ENCODE results near the gene APLN.
A peak's percentile ranks its signal among the peaks of the same experiment; 100 is the strongest.

The APLN gene

GRCh38 chrX:129682979-129683378 lies 28.2 kb upstream of the APLN start:
- no peak for TF ChIP-seq POLR2A (IDR thresholded peaks at IDR 0.05; ENCODE audit: extremely low read depth, insufficient read length)
- TF ChIP-seq CTCF (IDR thresholded peaks at IDR 0.05; ENCODE audit: low read depth, low read length) = no peak
- TF ChIP-seq MYC (IDR thresholded peaks at IDR 0.05; ENCODE audit: low read depth, low read length) = no peak
- TF ChIP-seq MAX (IDR thresholded peaks at IDR 0.05; ENCODE audit: low read depth, low read length) = no peak
- no peak overlapping the region for H3K4me3 ChIP-seq (ENCODE audit: low read depth, low read length)

GRCh38 chrX:129679901-129680300 lies 25.1 kb upstream of the APLN start:
- H3K4me3 ChIP-seq (ENCODE audit: low read depth, low read length) = no peak overlapping the region
- TF ChIP-seq CTCF (IDR thresholded peaks at IDR 0.05; ENCODE audit: low read depth, low read length) (no peak), POLR2A (IDR thresholded peaks at IDR 0.05; ENCODE audit: extremely low read depth, insufficient read length) (no peak), MAX (IDR thresholded peaks at IDR 0.05; ENCODE audit: low read depth, low read length) (no peak), MYC (IDR thresholded peaks at IDR 0.05; ENCODE audit: low read depth, low read length) (no peak)
- DNase-seq (ENCODE audit: low read depth) = no peak

More at GRCh38 chrX:129682979-129683378, 28.2 kb upstream of the APLN start:
- DNase-seq (ENCODE audit: low read depth) = no peak

GRCh38 chrX:129678614-129679195 lies 23.9 kb upstream of the APLN start:
- peak overlapping the region; percentile 11 for H3K4me3 ChIP-seq (ENCODE audit: low read depth, low read length)
- DNase-seq (ENCODE audit: low read depth) = peak; percentile 37
- TF ChIP-seq CTCF (IDR thresholded peaks at IDR 0.05; ENCODE audit: low read depth, low read length) = no peak
- no peak for TF ChIP-seq MAX (IDR thresholded peaks at IDR 0.05; ENCODE audit: low read depth, low read length)
- no peak for TF ChIP-seq POLR2A (IDR thresholded peaks at IDR 0.05; ENCODE audit: extremely low read depth, insufficient read length)
- no peak for TF ChIP-seq MYC (IDR thresholded peaks at IDR 0.05; ENCODE audit: low read depth, low read length)

- no peak overlapping the region for H3K4me3 ChIP-seq (ENCODE audit: low read depth, low read length)
- no peak for TF ChIP-seq MYC (IDR thresholded peaks at IDR 0.05; ENCODE audit: low read depth, low read length)
- no peak for TF ChIP-seq CTCF (IDR thresholded peaks at IDR 0.05; ENCODE audit: low read depth, low read length)
- TF ChIP-seq MAX (IDR thresholded peaks at IDR 0.05; ENCODE audit: low read depth, low read length) = no peak
- no peak for TF ChIP-seq POLR2A (IDR thresholded peaks at IDR 0.05; ENCODE audit: extremely low read depth, insufficient read length)
These were observed 12.7 kb upstream of the APLN start for GRCh38 chrX:129667412-129667811.

GRCh38 chrX:129665916-129666644 lies 11.3 kb upstream of the APLN start:
- no peak overlapping the region for H3K4me3 ChIP-seq (ENCODE audit: low read depth, low read length)
- no peak for DNase-seq (ENCODE audit: low read depth)
- TF ChIP-seq POLR2A (IDR thresholded peaks at IDR 0.05; ENCODE audit: extremely low read depth, insufficient read length) (no peak), MAX (IDR thresholded peaks at IDR 0.05; ENCODE audit: low read depth, low read length) (no peak), CTCF (IDR thresholded peaks at IDR 0.05; ENCODE audit: low read depth, low read length) (no peak), MYC (IDR thresholded peaks at IDR 0.05; ENCODE audit: low read depth, low read length) (no peak)

More at GRCh38 chrX:129667412-129667811, 12.7 kb upstream of the APLN start:
- DNase-seq (ENCODE audit: low read depth) = no peak

Data from NB4 (cell line).